Measurements from ENCODE around the gene FGF23. TPM values are rescaled to one million over a fixed set of nuclear protein-coding genes. Genes with fewer than 3 reads are reported as not detected.

FGF23 gene
- total RNA-seq, 4 donors from 2014 or later: not detected

DNA sequence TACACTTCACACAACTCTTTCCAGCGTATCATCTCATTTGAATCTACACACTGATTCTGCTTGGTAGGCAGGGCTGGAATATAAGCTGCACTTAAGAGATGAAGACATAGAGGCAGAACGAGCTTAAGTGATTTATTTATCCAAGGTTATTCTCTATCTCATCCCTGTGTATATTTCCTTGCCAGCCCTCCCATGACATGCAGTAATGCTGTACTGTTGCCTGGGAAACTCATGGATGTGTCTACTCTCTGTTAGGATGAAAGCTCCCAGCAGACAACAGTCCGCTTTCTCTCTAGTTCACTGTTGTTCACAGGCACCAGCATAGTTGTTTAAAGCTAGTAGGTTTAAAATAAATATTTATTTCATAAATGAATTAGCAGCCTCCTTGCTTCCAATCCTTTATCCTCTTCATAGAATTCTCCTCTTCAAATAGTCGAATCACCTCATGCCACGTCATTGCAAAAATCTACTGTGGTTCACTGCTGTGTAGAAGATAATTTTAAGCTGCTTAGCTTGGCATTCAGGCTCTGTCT is 40.7 kb upstream of the FGF23 start:
- no peak for DNase-seq
- no peaks in the 10 kb centered on the region for H3K9me3 ChIP-seq
- in situ Hi-C loops (cut with MboI; ENCODE audit: low pct_ligation_motif_present in 1 of 4, low pct_unique_long_range_greater_than_20kb in 1 of 4, low sequenced_read_pairs in 3 of 4) (no loop called here), intact Hi-C loops (cut with DNase I; ENCODE audit: low total_unique reads) (no loop called here)
- peaks cover 4% of the 10 kb centered on the region for H3K27me3 ChIP-seq
- H3K36me3 ChIP-seq: no peaks in the 10 kb centered on the region
- no peak overlapping the region for H3K4me3 ChIP-seq
- WGBS, 2 donors (ENCODE audit: low coverage in 1 of 2): 57 to 65% methylated on average over 5 of the region's 5 CpGs
- TF ChIP-seq POLR2AphosphoS5 (IDR thresholded peaks at IDR 0.05): no peak
- TF ChIP-seq EP300 (IDR thresholded peaks at IDR 0.05; ENCODE audit: low read depth): no peak
- TF ChIP-seq, protein P1, sequence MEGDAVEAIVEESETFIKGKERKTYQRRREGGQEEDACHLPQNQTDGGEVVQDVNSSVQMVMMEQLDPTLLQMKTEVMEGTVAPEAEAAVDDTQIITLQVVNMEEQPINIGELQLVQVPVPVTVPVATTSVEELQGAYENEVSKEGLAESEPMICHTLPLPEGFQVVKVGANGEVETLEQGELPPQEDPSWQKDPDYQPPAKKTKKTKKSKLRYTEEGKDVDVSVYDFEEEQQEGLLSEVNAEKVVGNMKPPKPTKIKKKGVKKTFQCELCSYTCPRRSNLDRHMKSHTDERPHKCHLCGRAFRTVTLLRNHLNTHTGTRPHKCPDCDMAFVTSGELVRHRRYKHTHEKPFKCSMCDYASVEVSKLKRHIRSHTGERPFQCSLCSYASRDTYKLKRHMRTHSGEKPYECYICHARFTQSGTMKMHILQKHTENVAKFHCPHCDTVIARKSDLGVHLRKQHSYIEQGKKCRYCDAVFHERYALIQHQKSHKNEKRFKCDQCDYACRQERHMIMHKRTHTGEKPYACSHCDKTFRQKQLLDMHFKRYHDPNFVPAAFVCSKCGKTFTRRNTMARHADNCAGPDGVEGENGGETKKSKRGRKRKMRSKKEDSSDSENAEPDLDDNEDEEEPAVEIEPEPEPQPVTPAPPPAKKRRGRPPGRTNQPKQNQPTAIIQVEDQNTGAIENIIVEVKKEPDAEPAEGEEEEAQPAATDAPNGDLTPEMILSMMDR (IDR thresholded peaks at IDR 0.05): no peak
- no peak for TF ChIP-seq POLR2A (IDR thresholded peaks at IDR 0.05)
- peaks cover 0 to 6% (median 0%) of the 10 kb centered on the region in 4 donors for H3K4me1 ChIP-seq
- H3K27ac ChIP-seq: peak overlapping the region in 3 of 4 donors; percentile 23 to 34 (median 24)

DNA sequence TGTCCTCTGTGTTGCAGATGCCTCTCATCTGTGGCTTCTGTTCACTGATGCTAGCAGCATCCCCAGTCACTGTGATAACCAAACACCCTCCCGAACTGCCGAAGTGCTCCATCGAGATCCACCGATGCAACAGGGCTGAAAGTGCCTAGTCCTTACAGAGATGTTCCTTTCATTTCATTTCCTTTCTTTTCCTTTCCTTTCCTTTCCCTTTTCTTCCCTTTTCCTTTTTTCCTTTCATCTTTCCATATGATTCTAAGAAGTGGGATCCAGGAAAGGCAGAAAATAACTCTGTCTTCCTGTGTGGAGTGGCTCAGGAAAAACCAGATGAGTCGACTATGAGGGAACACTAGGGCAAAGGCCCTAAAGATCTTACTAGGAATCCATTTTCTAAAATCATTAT is 39.4 kb upstream of the FGF23 start:
- in situ Hi-C loops (cut with MboI; ENCODE audit: low pct_ligation_motif_present in 1 of 4, low pct_unique_long_range_greater_than_20kb in 1 of 4, low sequenced_read_pairs in 3 of 4): no loop called here

GRCh38 chr12:4417936-4418335 is 38.4 kb upstream of the FGF23 start:
- WGBS, 2 donors (ENCODE audit: low coverage in 1 of 2): 48 to 53% methylated on average over 5 of the region's 5 CpGs
- in situ Hi-C loops (cut with MboI; ENCODE audit: low pct_ligation_motif_present in 1 of 4, low pct_unique_long_range_greater_than_20kb in 1 of 4, low sequenced_read_pairs in 3 of 4) (no loop called here), intact Hi-C loops (cut with DNase I; ENCODE audit: low total_unique reads) (no loop called here)
- no peak overlapping the region for H3K4me3 ChIP-seq
- no peaks in the 10 kb centered on the region for H3K36me3 ChIP-seq
- no peak for DNase-seq
- TF ChIP-seq POLR2A (IDR thresholded peaks at IDR 0.05): no peak
- TF ChIP-seq EP300 (IDR thresholded peaks at IDR 0.05; ENCODE audit: low read depth): no peak
- TF ChIP-seq, protein P1 (IDR thresholded peaks at IDR 0.05): no peak
- no peak for TF ChIP-seq POLR2AphosphoS5 (IDR thresholded peaks at IDR 0.05)
- peaks cover 0 to 9% (median 0%) of the 10 kb centered on the region in 4 donors for H3K4me1 ChIP-seq
- H3K27ac ChIP-seq: peak overlapping the region; percentile 63 to 80 (median 70)
- H3K9me3 ChIP-seq: no peaks in the 10 kb centered on the region
- H3K27me3 ChIP-seq: peaks cover 4% of the 10 kb centered on the region

More for the DNA sequence above, 39.4 kb upstream of the FGF23 start:
- no peak for DNase-seq
- H3K36me3 ChIP-seq: no peaks in the 10 kb centered on the region
- TF ChIP-seq, protein P1 (IDR thresholded peaks at IDR 0.05): no peak
- TF ChIP-seq POLR2AphosphoS5 (IDR thresholded peaks at IDR 0.05) (no peak), EP300 (IDR thresholded peaks at IDR 0.05; ENCODE audit: low read depth) (no peak), POLR2A (IDR thresholded peaks at IDR 0.05) (no peak)
- no peak overlapping the region for H3K4me3 ChIP-seq
- peak overlapping the region in 3 of 4 donors; percentile 66 to 80 (median 75) for H3K27ac ChIP-seq
- no peaks in the 10 kb centered on the region for H3K9me3 ChIP-seq
- peaks cover 0 to 9% (median 0%) of the 10 kb centered on the region in 4 donors for H3K4me1 ChIP-seq
- intact Hi-C loops (cut with DNase I; ENCODE audit: low total_unique reads): no loop called here
- H3K27me3 ChIP-seq: peaks cover 4% of the 10 kb centered on the region
- 81 to 83% methylated on average over 5 of the region's 5 CpGs for WGBS, 2 donors (ENCODE audit: low coverage in 1 of 2)

DNA sequence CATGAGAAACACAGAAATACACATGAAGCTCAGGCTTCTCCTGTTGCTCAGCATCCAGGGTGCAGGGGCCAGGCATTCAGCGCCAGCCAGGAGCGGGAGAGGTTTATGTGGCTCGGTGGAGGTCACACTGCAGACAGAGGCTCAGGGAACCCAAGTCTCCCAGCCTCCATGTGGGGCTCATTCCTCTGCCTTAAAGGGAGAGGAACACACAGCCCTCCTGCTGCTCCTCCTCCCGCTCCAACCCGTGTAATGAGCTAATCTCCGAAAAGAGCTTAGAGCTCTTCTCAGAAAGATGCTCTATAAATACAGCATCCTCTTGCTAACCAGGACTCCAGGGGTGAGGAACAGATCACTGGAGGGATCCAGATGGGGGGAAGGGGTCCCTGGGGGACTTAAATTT is 37.9 kb upstream of the FGF23 start:
- TF ChIP-seq, protein P1 (IDR thresholded peaks at IDR 0.05): no peak
- no peak for TF ChIP-seq POLR2A (IDR thresholded peaks at IDR 0.05)
- no peak for TF ChIP-seq POLR2AphosphoS5 (IDR thresholded peaks at IDR 0.05)
- no peak for TF ChIP-seq EP300 (IDR thresholded peaks at IDR 0.05; ENCODE audit: low read depth)
- no peak for DNase-seq
- 55% methylated on average over 6 of the region's 6 CpGs; no CpG with 5 or more reads in 1 of the 2 donors for WGBS, 2 donors (ENCODE audit: low coverage in 1 of 2)
- intact Hi-C loops (cut with DNase I; ENCODE audit: low total_unique reads) (no loop called here), in situ Hi-C loops (cut with MboI; ENCODE audit: low pct_ligation_motif_present in 1 of 4, low pct_unique_long_range_greater_than_20kb in 1 of 4, low sequenced_read_pairs in 3 of 4) (no loop called here)
- peaks cover 0 to 9% (median 0%) of the 10 kb centered on the region in 4 donors for H3K4me1 ChIP-seq
- peaks cover 4% of the 10 kb centered on the region for H3K27me3 ChIP-seq
- no peaks in the 10 kb centered on the region for H3K36me3 ChIP-seq
- H3K9me3 ChIP-seq: no peaks in the 10 kb centered on the region
- peak overlapping the region; percentile 63 to 80 (median 70) for H3K27ac ChIP-seq
- no peak overlapping the region for H3K4me3 ChIP-seq
